Panc1 (cell line): ENCODE results near the gene PPP1R27. TPM values are rescaled to one million over a fixed set of nuclear protein-coding genes. Genes with fewer than 3 reads are reported as not detected.

Experiments
- ATAC-seq: fragments of 200-7000 bp; cut with Tn5 transposase; 2 replicates; pipeline ENCODE4 v1.9.1; 2020; ENCODE audit warnings: mild to moderate bottlenecking, moderate library complexity
- BruUV-seq: library from RNA; stranded (reverse); fragments of 400-500 nt; replicated peaks from 2 replicates; lab custom pipeline; 2021; lab: Mats Ljungman, UMichigan
- CTCF ChIA-PET: fragments of 300-600 bp; sonication (Branson Sonifier 250); formaldehyde crosslinking; loops from one replicate; lab custom pipeline; 2022; ENCODE audit warnings: antibody characterized with exemption; lab: Charles Lee
- POLR2A ChIA-PET: fragments of 300-600 bp; sonication (Branson Sonifier 250); formaldehyde crosslinking; loops from one replicate; lab custom pipeline; 2022; ENCODE audit warnings: antibody characterized with exemption; lab: Charles Lee
- DNase-seq: peaks from one replicate; pipeline ENCODE4 v3.0.0-alpha.2; 2010; ENCODE audit warnings: low read depth, low spot score
- H3K27ac ChIP-seq: 2 replicates; pipeline ENCODE4 v1.5.1; 2011; ENCODE audit warnings: mild to moderate bottlenecking, low read length, inconsistent platforms
- H3K27me3 ChIP-seq: fragments of 200-500 bp; sonication (Bioruptor generic); 2 replicates; pipeline ENCODE4 v1.6.0; 2014; ENCODE audit warnings: low read length, inconsistent platforms; ENCODE audit not compliant: control insufficient read depth, insufficient read depth
- H3K36me3 ChIP-seq: fragments of 200-500 bp; sonication (Bioruptor generic); 2 replicates; pipeline ENCODE4 v1.5.1; 2014; ENCODE audit warnings: inconsistent platforms, mild to moderate bottlenecking, low read length, moderate library complexity; ENCODE audit not compliant: control insufficient read depth, insufficient read depth
- H3K4me1 ChIP-seq: 2 replicates; pipeline ENCODE4 v1.5.1; 2011; ENCODE audit warnings: inconsistent platforms, mild to moderate bottlenecking, low read length, moderate library complexity; ENCODE audit not compliant: control insufficient read depth, insufficient read depth
- H3K4me3 ChIP-seq, 2 experiments: 2 replicates each; pipeline ENCODE4 v1.5.1; 2011 to 2012; ENCODE audit warnings: low read depth in 2 of 2, low read length in 2 of 2, mild to moderate bottlenecking in 2 of 2, inconsistent platforms in 1 of 2, moderate library complexity in 1 of 2
- H3K9me3 ChIP-seq: fragments of 200-500 bp; sonication (Bioruptor generic); 2 replicates; pipeline ENCODE4 v1.5.1; 2014; ENCODE audit warnings: low read depth, mild to moderate bottlenecking, inconsistent platforms, low read length, moderate library complexity; ENCODE audit not compliant: control insufficient read depth, insufficient read depth
- POLR2AphosphoS5 ChIP-seq: IDR thresholded peaks from 2 replicates; pipeline ENCODE4 v1.6.1; 2012; ENCODE audit warnings: mild to moderate bottlenecking, low read depth, low read length, moderate library complexity
- SIN3A ChIP-seq: IDR thresholded peaks from 2 replicates; pipeline ENCODE4 v1.6.1; 2012; ENCODE audit warnings: low read depth, mild to moderate bottlenecking, low read length, moderate library complexity, borderline replicate concordance; ENCODE audit not compliant: insufficient read depth
- TCF7L2 ChIP-seq: IDR thresholded peaks from 2 replicates; pipeline ENCODE4 v1.6.1; 2011; ENCODE audit warnings: mild to moderate bottlenecking, low read depth, low read length, inconsistent platforms
- in situ Hi-C: cut with HindIII; loops from 2 replicates; pipeline ENCODE4 v1.10.0; 2016; ENCODE audit warnings: low sequenced_read_pairs, low pct_unique_long_range_greater_than_20kb
- intact Hi-C: fragments of 100-400 bp; cut with micrococcal nuclease; formaldehyde crosslinking; loops from one replicate; pipeline ENCODE4 v1.10.0; 2022; ENCODE audit not compliant: unreplicated experiment
- total RNA-seq: library from RNA; stranded (reverse); gene quantifications from one replicate; pipeline ENCODE4 v1.2.1, GENCODE V29; 2021; ENCODE audit not compliant: unreplicated experiment
- TF ChIP-seq, protein P1 (sequence below): fragments of 450-650 bp; IDR thresholded peaks from 2 replicates; pipeline ENCODE4 v1.5.1; 2017; ENCODE audit warnings: mild to moderate bottlenecking
- TF ChIP-seq, protein P2 (sequence below), 2 experiments: IDR thresholded peaks; 2 replicates each; pipeline ENCODE4 v1.6.1; 2011 to 2012; ENCODE audit warnings: low read depth in 2 of 2, control low read depth in 1 of 2, low read length in 1 of 2, mild to moderate bottlenecking in 1 of 2, moderate library complexity in 1 of 2; ENCODE audit not compliant: insufficient read depth in 1 of 2

Gene PPP1R27
- total RNA-seq, 1 experiment from 2014 or later, result not detected

DNA sequence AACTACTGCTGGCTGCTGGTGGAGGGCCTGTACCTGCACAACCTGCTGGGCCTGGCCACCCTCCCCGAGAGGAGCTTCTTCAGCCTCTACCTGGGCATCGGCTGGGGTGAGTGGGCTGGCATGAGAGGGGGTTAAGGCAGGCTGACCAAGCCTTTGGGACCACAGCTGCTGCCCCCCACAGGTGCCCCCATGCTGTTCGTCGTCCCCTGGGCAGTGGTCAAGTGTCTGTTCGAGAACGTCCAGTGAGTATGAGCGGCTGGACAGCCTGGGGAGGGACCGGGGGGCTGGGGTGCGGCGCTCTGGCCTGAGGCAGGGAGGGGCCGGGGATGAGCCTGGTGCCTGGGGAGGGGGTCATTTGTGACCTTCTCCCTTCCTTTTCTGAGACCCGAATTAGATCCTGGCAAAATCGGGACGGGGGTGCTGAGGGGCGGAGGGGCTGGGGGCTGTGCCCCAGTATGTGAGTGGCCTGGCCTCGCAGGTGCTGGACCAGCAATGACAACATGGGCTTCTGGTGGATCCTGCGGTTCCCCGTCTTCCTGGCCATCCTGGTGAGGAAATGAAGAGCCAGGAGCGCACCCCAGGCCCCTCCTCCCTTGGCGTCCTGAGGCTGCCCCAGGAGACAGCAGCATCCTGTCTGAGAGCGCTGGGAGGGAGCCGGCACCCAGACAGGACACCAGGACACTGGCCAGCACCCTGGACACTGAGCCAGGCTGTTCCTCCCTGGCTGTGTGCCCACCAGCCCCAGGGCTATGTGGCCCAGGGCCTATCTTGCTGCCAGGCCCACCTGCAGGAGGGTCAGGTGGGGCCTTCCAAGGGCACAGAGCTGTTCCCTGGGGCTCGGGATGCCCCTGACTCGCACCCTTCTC lies 22.9 kb downstream of the PPP1R27 start:
- H3K36me3 ChIP-seq, result no peaks in the 10 kb centered on the region
- H3K27me3 ChIP-seq, result no peaks in the 10 kb centered on the region
- DNase-seq, result no peak
- intact Hi-C loops (no loop called here), in situ Hi-C loops (no loop called here)
- BruUV-seq, result no TSS peak
- H3K9me3 ChIP-seq, result no peaks in the 10 kb centered on the region
- CTCF ChIA-PET, result interaction anchor here (0.7 kb wide), 1 partner anchor 89 kb away, joined by 3 read pairs; no protein-coding TSS in a partner anchor
- no peak overlapping the region for H3K4me3 ChIP-seq
- peaks cover 4% of the 10 kb centered on the region for H3K4me1 ChIP-seq
- POLR2A ChIA-PET, result interaction anchor here (0.6 kb wide), 1 partner anchor 43 kb away, joined by 5 read pairs; no protein-coding TSS in a partner anchor
- peak; percentile 17; the same call in 1 of the 2 replicates for ATAC-seq
- no peak overlapping the region for H3K27ac ChIP-seq
- TF ChIP-seq, protein P1, sequence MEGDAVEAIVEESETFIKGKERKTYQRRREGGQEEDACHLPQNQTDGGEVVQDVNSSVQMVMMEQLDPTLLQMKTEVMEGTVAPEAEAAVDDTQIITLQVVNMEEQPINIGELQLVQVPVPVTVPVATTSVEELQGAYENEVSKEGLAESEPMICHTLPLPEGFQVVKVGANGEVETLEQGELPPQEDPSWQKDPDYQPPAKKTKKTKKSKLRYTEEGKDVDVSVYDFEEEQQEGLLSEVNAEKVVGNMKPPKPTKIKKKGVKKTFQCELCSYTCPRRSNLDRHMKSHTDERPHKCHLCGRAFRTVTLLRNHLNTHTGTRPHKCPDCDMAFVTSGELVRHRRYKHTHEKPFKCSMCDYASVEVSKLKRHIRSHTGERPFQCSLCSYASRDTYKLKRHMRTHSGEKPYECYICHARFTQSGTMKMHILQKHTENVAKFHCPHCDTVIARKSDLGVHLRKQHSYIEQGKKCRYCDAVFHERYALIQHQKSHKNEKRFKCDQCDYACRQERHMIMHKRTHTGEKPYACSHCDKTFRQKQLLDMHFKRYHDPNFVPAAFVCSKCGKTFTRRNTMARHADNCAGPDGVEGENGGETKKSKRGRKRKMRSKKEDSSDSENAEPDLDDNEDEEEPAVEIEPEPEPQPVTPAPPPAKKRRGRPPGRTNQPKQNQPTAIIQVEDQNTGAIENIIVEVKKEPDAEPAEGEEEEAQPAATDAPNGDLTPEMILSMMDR, result no peak
- TF ChIP-seq SIN3A (no peak), POLR2AphosphoS5 (no peak), TCF7L2 (no peak)
- TF ChIP-seq, protein P2, sequence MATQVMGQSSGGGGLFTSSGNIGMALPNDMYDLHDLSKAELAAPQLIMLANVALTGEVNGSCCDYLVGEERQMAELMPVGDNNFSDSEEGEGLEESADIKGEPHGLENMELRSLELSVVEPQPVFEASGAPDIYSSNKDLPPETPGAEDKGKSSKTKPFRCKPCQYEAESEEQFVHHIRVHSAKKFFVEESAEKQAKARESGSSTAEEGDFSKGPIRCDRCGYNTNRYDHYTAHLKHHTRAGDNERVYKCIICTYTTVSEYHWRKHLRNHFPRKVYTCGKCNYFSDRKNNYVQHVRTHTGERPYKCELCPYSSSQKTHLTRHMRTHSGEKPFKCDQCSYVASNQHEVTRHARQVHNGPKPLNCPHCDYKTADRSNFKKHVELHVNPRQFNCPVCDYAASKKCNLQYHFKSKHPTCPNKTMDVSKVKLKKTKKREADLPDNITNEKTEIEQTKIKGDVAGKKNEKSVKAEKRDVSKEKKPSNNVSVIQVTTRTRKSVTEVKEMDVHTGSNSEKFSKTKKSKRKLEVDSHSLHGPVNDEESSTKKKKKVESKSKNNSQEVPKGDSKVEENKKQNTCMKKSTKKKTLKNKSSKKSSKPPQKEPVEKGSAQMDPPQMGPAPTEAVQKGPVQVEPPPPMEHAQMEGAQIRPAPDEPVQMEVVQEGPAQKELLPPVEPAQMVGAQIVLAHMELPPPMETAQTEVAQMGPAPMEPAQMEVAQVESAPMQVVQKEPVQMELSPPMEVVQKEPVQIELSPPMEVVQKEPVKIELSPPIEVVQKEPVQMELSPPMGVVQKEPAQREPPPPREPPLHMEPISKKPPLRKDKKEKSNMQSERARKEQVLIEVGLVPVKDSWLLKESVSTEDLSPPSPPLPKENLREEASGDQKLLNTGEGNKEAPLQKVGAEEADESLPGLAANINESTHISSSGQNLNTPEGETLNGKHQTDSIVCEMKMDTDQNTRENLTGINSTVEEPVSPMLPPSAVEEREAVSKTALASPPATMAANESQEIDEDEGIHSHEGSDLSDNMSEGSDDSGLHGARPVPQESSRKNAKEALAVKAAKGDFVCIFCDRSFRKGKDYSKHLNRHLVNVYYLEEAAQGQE (IDR thresholded peaks at IDR 0.05; ENCODE audit: insufficient read depth in 1 of 2, low read depth in 2 of 2, low read length in 1 of 2), result no peak

DNA sequence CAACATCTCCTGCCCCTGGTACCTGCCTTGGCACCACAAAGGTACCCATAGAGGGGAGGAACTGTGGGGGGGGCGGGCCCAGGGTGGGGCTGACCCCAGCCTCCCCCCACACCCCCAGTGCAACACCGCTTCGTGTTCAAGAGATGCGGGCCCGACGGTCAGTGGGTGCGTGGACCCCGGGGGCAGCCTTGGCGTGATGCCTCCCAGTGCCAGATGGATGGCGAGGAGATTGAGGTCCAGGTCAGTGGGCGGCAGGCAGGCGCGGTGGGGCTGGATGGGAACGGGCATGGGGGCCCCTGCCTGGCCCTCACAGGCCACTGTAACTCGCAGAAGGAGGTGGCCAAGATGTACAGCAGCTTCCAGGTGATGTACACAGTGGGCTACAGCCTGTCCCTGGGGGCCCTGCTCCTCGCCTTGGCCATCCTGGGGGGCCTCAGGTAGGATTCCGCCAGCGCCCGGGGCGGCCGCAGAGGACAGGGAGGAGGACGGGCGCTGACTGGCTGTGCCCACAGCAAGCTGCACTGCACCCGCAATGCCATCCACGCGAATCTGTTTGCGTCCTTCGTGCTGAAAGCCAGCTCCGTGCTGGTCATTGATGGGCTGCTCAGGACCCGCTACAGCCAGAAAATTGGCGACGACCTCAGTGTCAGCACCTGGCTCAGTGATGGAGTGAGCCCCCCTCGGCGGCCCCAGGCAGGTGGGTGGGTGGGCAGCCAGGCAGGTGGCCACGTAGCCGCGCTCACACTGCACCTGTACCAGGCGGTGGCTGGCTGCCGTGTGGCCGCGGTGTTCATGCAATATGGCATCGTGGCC lies 23.8 kb downstream of the PPP1R27 start:
- no peaks in the 10 kb centered on the region for H3K27me3 ChIP-seq
- no peaks in the 10 kb centered on the region for H3K36me3 ChIP-seq
- POLR2A ChIA-PET, result interaction anchor here (0.6 kb wide), 1 partner anchor 44 kb away, joined by 5 read pairs; no protein-coding TSS in a partner anchor
- DNase-seq, result no peak
- intact Hi-C loops (no loop called here), in situ Hi-C loops (no loop called here)
- TF ChIP-seq SIN3A, result no peak
- TF ChIP-seq, protein P1, result no peak
- TF ChIP-seq, protein P2 (IDR thresholded peaks at IDR 0.05; ENCODE audit: insufficient read depth in 1 of 2, low read depth in 2 of 2, low read length in 1 of 2), result no peak
- TF ChIP-seq TCF7L2, result no peak
- H3K4me3 ChIP-seq, result no peak overlapping the region
- H3K4me1 ChIP-seq, result peaks cover 4% of the 10 kb centered on the region
- H3K27ac ChIP-seq, result no peak overlapping the region
- CTCF ChIA-PET, result no interaction called here
- no TSS peak for BruUV-seq
- no peak for ATAC-seq
- no peaks in the 10 kb centered on the region for H3K9me3 ChIP-seq
